Central memory CD8-positive, alpha-beta T cell (primary cell): Measurements from ENCODE around the gene TYW5.
A peak's percentile ranks its signal among the peaks of the same experiment; 100 is the strongest.

Source experiments
- ATAC-seq: fragments of 150-1000 bp; cut with Tn5 transposase; replicated peaks from 2 replicates; pipeline ENCODE4 v1.10.0; 2022; ENCODE audit warnings: mild to moderate bottlenecking, moderate FRiP score, moderate number of reproducible peaks; ENCODE audit not compliant: poor library complexity, severe bottlenecking; ENCODE audit errors: extremely low read depth
- DNase-seq, 2 donors: peaks; one replicate each; pipeline ENCODE4 v3.0.0; 2021; ENCODE audit warnings: low spot score in 2 of 2
- H3K27ac Mint-ChIP-seq: one replicate; pipeline ENCODE4 v1.8.0; 2022; ENCODE audit warnings: low read depth, mild to moderate bottlenecking, moderate library complexity, mixed read lengths
- H3K27me3 Mint-ChIP-seq: one replicate; pipeline ENCODE4 v1.8.0; 2022; ENCODE audit warnings: mixed read lengths
- H3K36me3 Mint-ChIP-seq: one replicate; pipeline ENCODE4 v1.8.0; 2022; ENCODE audit warnings: mild to moderate bottlenecking, moderate library complexity, mixed read lengths; ENCODE audit not compliant: insufficient read depth
- H3K4me1 Mint-ChIP-seq: one replicate; pipeline ENCODE4 v1.8.0; 2022; ENCODE audit warnings: mixed read lengths
- H3K4me3 Mint-ChIP-seq: one replicate; pipeline ENCODE4 v1.8.0; 2022; ENCODE audit warnings: mild to moderate bottlenecking, moderate library complexity, mixed read lengths
- H3K9me3 Mint-ChIP-seq: one replicate; pipeline ENCODE4 v1.8.0; 2022; ENCODE audit warnings: mixed read lengths

TYW5 gene

GRCh38 chr2:199955339-199956061 is at the start of gene TYW5, which contains the start of gene MAIP1:
Gene TYW5 (minus strand): TSS chr2:199955491. CDS start chr2:199955470, 21 bp downstream.
Gene MAIP1 (plus strand): TSS chr2:199955582. CDS start chr2:199955799, 217 bp downstream.
- H3K27ac Mint-ChIP-seq = peak within 1 kb of the TSS; percentile 96
- H3K4me1 Mint-ChIP-seq = peaks cover 49% of the 10 kb centered on the region
- no peaks in the 10 kb centered on the region for H3K27me3 Mint-ChIP-seq
- H3K9me3 Mint-ChIP-seq = no peaks in the 10 kb centered on the region
- peak; percentile 73 to 75 for DNase-seq
- H3K4me3 Mint-ChIP-seq = peak within 1 kb of the TSS; percentile 98
- ATAC-seq = peak; percentile 84
- H3K36me3 Mint-ChIP-seq = peaks cover 25% of the 10 kb centered on the region

GRCh38 chr2:200003444-200003843 is 48.2 kb upstream of the TYW5 start:
- DNase-seq = no peak
- no peak for ATAC-seq
- H3K4me3 Mint-ChIP-seq = no peak overlapping the region
- peaks cover 38% of the 10 kb centered on the region for H3K27me3 Mint-ChIP-seq
- H3K27ac Mint-ChIP-seq = no peak overlapping the region
- no peaks in the 10 kb centered on the region for H3K36me3 Mint-ChIP-seq
- H3K9me3 Mint-ChIP-seq = no peaks in the 10 kb centered on the region
- no peaks in the 10 kb centered on the region for H3K4me1 Mint-ChIP-seq

- no peak for DNase-seq
- H3K27me3 Mint-ChIP-seq = peaks cover 26% of the 10 kb centered on the region
- no peak for ATAC-seq
- no peaks in the 10 kb centered on the region for H3K36me3 Mint-ChIP-seq
- no peaks in the 10 kb centered on the region for H3K4me1 Mint-ChIP-seq
- no peak overlapping the region for H3K27ac Mint-ChIP-seq
- no peak overlapping the region for H3K4me3 Mint-ChIP-seq
- no peaks in the 10 kb centered on the region for H3K9me3 Mint-ChIP-seq
Observed at GRCh38 chr2:200000444-200001163, 45.3 kb upstream of the TYW5 start.

GRCh38 chr2:199999166-199999565 is 43.9 kb upstream of the TYW5 start:
- no peaks in the 10 kb centered on the region for H3K4me1 Mint-ChIP-seq
- no peak overlapping the region for H3K4me3 Mint-ChIP-seq
- no peaks in the 10 kb centered on the region for H3K9me3 Mint-ChIP-seq
- H3K27me3 Mint-ChIP-seq = peaks cover 15% of the 10 kb centered on the region
- H3K36me3 Mint-ChIP-seq = no peaks in the 10 kb centered on the region
- ATAC-seq (no peak), DNase-seq (no peak)
- H3K27ac Mint-ChIP-seq = no peak overlapping the region

- H3K4me3 Mint-ChIP-seq = no peak overlapping the region
- H3K36me3 Mint-ChIP-seq = no peaks in the 10 kb centered on the region
- H3K27ac Mint-ChIP-seq = no peak overlapping the region
- H3K27me3 Mint-ChIP-seq = peaks cover 7% of the 10 kb centered on the region
- ATAC-seq (no peak), DNase-seq (no peak)
- no peaks in the 10 kb centered on the region for H3K4me1 Mint-ChIP-seq
- H3K9me3 Mint-ChIP-seq = no peaks in the 10 kb centered on the region
Observed at GRCh38 chr2:199997296-199997695, 42.0 kb upstream of the TYW5 start.

GRCh38 chr2:199994896-199995295 is 39.6 kb upstream of the TYW5 start:
- Mint-ChIP-seq H3K27ac (no peak overlapping the region), H3K4me3 (no peak overlapping the region), H3K27me3 (no peaks in the 10 kb centered on the region), H3K9me3 (no peaks in the 10 kb centered on the region), H3K4me1 (no peaks in the 10 kb centered on the region), H3K36me3 (no peaks in the 10 kb centered on the region)
- no peak for ATAC-seq
- no peak for DNase-seq

GRCh38 chr2:199994371-199994770 is 39.1 kb upstream of the TYW5 start:
- Mint-ChIP-seq H3K27me3 (no peaks in the 10 kb centered on the region), H3K4me1 (no peaks in the 10 kb centered on the region), H3K9me3 (no peaks in the 10 kb centered on the region), H3K27ac (no peak overlapping the region), H3K4me3 (no peak overlapping the region), H3K36me3 (no peaks in the 10 kb centered on the region)
- DNase-seq = no peak
- no peak for ATAC-seq

GRCh38 chr2:199992296-199992695 is 37.0 kb upstream of the TYW5 start:
- Mint-ChIP-seq H3K4me3 (no peak overlapping the region), H3K27me3 (no peaks in the 10 kb centered on the region)

GRCh38 chr2:199991691-199992090 is 36.4 kb upstream of the TYW5 start:
- H3K9me3 Mint-ChIP-seq = no peaks in the 10 kb centered on the region
- no peaks in the 10 kb centered on the region for H3K27me3 Mint-ChIP-seq
- DNase-seq = no peak
- no peaks in the 10 kb centered on the region for H3K4me1 Mint-ChIP-seq
- no peaks in the 10 kb centered on the region for H3K36me3 Mint-ChIP-seq
- no peak for ATAC-seq
- no peak overlapping the region for H3K27ac Mint-ChIP-seq
- no peak overlapping the region for H3K4me3 Mint-ChIP-seq

More at GRCh38 chr2:199992296-199992695, 37.0 kb upstream of the TYW5 start:
- Mint-ChIP-seq H3K4me1 (no peaks in the 10 kb centered on the region), H3K36me3 (no peaks in the 10 kb centered on the region), H3K27ac (no peak overlapping the region), H3K9me3 (no peaks in the 10 kb centered on the region)
- no peak for DNase-seq
- no peak for ATAC-seq

- Mint-ChIP-seq H3K27ac (no peak overlapping the region), H3K36me3 (no peaks in the 10 kb centered on the region), H3K4me1 (peaks cover 9% of the 10 kb centered on the region), H3K9me3 (no peaks in the 10 kb centered on the region), H3K4me3 (no peak overlapping the region), H3K27me3 (no peaks in the 10 kb centered on the region)
- no peak for DNase-seq
- ATAC-seq = no peak
Observed at GRCh38 chr2:199989822-199990221, 34.5 kb upstream of the TYW5 start.

GRCh38 chr2:199988151-199988550 is 32.9 kb upstream of the TYW5 start:
- Mint-ChIP-seq H3K4me1 (peaks cover 9% of the 10 kb centered on the region), H3K9me3 (no peaks in the 10 kb centered on the region), H3K27me3 (no peaks in the 10 kb centered on the region), H3K36me3 (no peaks in the 10 kb centered on the region), H3K4me3 (no peak overlapping the region), H3K27ac (no peak overlapping the region)
- DNase-seq = no peak
- no peak for ATAC-seq

GRCh38 chr2:199987586-199987985 is 32.3 kb upstream of the TYW5 start:
- no peak for DNase-seq
- no peak overlapping the region for H3K27ac Mint-ChIP-seq
- H3K4me1 Mint-ChIP-seq = peaks cover 9% of the 10 kb centered on the region
- no peaks in the 10 kb centered on the region for H3K9me3 Mint-ChIP-seq
- no peak overlapping the region for H3K4me3 Mint-ChIP-seq
- H3K27me3 Mint-ChIP-seq = no peaks in the 10 kb centered on the region
- H3K36me3 Mint-ChIP-seq = no peaks in the 10 kb centered on the region
- no peak for ATAC-seq

GRCh38 chr2:199985625-199986207 is 30.4 kb upstream of the TYW5 start:
- peak; percentile 46 for ATAC-seq
- DNase-seq = peak; percentile 14 to 23
- H3K27me3 Mint-ChIP-seq = no peaks in the 10 kb centered on the region

More at GRCh38 chr2:199985625-199986207, 30.4 kb upstream of the TYW5 start:
- Mint-ChIP-seq H3K4me3 (no peak overlapping the region), H3K9me3 (no peaks in the 10 kb centered on the region), H3K4me1 (peaks cover 9% of the 10 kb centered on the region), H3K27ac (no peak overlapping the region), H3K36me3 (no peaks in the 10 kb centered on the region)
